ENCODE measurements around the gene POLR1A. TPM values are rescaled to one million over a fixed set of nuclear protein-coding genes. Genes with fewer than 3 reads are reported as not detected.
"Not testable (repeated sequence)": the region's sequence is repeated elsewhere in the genome, so short reads cannot be mapped to it uniquely, and the experiment has no call there.

POLR1A gene
- total and polyA plus RNA-seq, 4 donors = 5.5 to 39.1 (median 9.7) TPM

DNA sequence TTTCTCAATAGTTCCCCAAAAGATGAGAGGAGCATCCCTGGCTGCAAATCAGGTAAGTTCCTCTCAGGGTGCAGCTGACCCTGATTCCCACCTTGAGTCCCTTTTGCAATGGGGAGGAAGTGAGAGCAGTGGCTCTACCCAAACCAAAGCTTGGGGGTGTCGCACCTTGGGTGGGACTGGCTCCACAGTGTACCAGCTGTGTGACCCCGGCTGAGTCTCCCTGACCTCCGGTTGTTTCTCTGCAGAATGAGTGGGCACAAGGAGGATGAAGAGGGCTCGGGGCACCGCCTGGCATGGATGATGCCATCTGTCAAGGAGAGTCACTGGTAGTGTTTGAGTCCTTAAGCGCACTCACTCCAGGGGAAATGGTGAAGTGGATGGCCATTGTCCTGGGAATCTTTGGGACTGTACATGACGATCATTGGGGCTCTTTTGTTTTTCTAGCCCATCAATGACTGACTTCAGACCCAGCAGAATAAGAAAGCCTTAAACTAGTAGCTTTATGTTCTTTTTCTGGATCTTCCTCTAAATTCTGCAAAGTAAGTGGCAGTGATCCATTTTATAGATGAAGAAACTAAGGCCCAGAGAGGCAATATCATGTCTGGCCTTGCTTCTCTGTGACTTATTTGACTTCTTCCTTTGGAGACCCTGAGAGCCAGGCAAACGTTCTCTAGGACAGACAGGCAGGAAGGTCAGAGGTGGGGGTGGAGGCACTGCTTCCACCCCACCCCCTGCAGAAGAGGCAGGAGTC lies 110.6 kb downstream of the POLR1A start:
- Histone ChIP-seq H3K4me1 (ENCODE audit: control insufficient read depth in 5 of 5, insufficient read depth in 5 of 5, low read length in 5 of 5) (peaks cover 0 to 41% (median 30%) of the 10 kb centered on the region in 5 donors), H3K36me3 (ENCODE audit: control insufficient read depth in 4 of 4, insufficient read depth in 4 of 4, low read length in 4 of 4) (no peaks in the 10 kb centered on the region), H3K9ac (ENCODE audit: insufficient read depth in 1 of 2, low read length in 2 of 2) (no peak overlapping the region), H3K27me3 (ENCODE audit: control insufficient read depth in 3 of 3, insufficient read depth in 3 of 3, low read length in 2 of 3) (no peaks in the 10 kb centered on the region), H3K9me3 (ENCODE audit: control insufficient read depth in 4 of 4, insufficient read depth in 3 of 4, low read length in 3 of 4) (peaks cover 0 to 1% (median 0%) of the 10 kb centered on the region in 4 donors), H3K27ac (ENCODE audit: low read depth in 1 of 2, low read length in 1 of 2) (no peak overlapping the region), H3K4me3 (no peak overlapping the region)
- ATAC-seq (ENCODE audit: insufficient read depth, low FRiP score) (no peak), DNase-seq (no peak)
- TF ChIP-seq, protein P1, sequence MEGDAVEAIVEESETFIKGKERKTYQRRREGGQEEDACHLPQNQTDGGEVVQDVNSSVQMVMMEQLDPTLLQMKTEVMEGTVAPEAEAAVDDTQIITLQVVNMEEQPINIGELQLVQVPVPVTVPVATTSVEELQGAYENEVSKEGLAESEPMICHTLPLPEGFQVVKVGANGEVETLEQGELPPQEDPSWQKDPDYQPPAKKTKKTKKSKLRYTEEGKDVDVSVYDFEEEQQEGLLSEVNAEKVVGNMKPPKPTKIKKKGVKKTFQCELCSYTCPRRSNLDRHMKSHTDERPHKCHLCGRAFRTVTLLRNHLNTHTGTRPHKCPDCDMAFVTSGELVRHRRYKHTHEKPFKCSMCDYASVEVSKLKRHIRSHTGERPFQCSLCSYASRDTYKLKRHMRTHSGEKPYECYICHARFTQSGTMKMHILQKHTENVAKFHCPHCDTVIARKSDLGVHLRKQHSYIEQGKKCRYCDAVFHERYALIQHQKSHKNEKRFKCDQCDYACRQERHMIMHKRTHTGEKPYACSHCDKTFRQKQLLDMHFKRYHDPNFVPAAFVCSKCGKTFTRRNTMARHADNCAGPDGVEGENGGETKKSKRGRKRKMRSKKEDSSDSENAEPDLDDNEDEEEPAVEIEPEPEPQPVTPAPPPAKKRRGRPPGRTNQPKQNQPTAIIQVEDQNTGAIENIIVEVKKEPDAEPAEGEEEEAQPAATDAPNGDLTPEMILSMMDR (IDR thresholded peaks at IDR 0.05; ENCODE audit: control extremely low read depth, extremely low read depth) = no peak
- WGBS, 2 donors = 79 to 82% methylated on average over 8 of the region's 8 CpGs

DNA sequence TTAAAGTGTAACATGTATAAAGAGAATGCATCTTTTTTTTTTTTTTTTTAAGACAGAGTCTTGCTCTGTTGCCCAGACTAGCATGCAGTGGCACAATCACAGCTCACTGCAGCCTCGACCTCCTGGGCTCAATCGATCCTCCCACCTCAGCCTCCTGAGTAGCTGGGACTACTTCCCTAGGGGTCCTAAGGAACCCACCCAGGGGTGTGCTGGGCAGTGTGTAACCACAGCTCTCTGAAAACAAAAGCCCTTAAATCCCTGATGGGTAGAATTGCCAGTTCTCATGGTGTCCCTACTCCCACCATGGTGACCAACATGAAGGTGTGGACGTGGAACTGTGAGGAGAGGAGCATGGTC lies 111.3 kb downstream of the POLR1A start:
- H3K9me3 ChIP-seq (ENCODE audit: control insufficient read depth in 4 of 4, insufficient read depth in 3 of 4, low read length in 3 of 4) = no peaks in the 10 kb centered on the region
- H3K4me3 ChIP-seq = no peak overlapping the region
- 67 to 75% methylated on average over 3 of the region's 3 CpGs for WGBS, 2 donors
- ATAC-seq (ENCODE audit: insufficient read depth, low FRiP score) (no peak), DNase-seq (no peak)
- no peaks in the 10 kb centered on the region for H3K27me3 ChIP-seq (ENCODE audit: control insufficient read depth in 3 of 3, insufficient read depth in 3 of 3, low read length in 2 of 3)
- H3K9ac ChIP-seq (ENCODE audit: insufficient read depth in 1 of 2, low read length in 2 of 2) = no peak overlapping the region
- peaks cover 0 to 35% (median 26%) of the 10 kb centered on the region in 5 donors for H3K4me1 ChIP-seq (ENCODE audit: control insufficient read depth in 5 of 5, insufficient read depth in 5 of 5, low read length in 5 of 5)
- peak overlapping the region in 1 of 2 donors; percentile 12 for H3K27ac ChIP-seq (ENCODE audit: low read depth in 1 of 2, low read length in 1 of 2)
- TF ChIP-seq, protein P1 (IDR thresholded peaks at IDR 0.05; ENCODE audit: control extremely low read depth, extremely low read depth) = no peak
- H3K36me3 ChIP-seq (ENCODE audit: control insufficient read depth in 4 of 4, insufficient read depth in 4 of 4, low read length in 4 of 4) = no peaks in the 10 kb centered on the region

GRCh38 chr2:85992611-85993010 lies 113.1 kb downstream of the POLR1A start:
- Histone ChIP-seq H3K4me1 (ENCODE audit: control insufficient read depth in 5 of 5, insufficient read depth in 5 of 5, low read length in 5 of 5) (peaks cover 0 to 24% (median 19%) of the 10 kb centered on the region in 5 donors), H3K27ac (ENCODE audit: low read depth in 1 of 2, low read length in 1 of 2) (no peak overlapping the region), H3K4me3 (no peak overlapping the region), H3K36me3 (ENCODE audit: control insufficient read depth in 4 of 4, insufficient read depth in 4 of 4, low read length in 4 of 4) (no peaks in the 10 kb centered on the region), H3K27me3 (ENCODE audit: control insufficient read depth in 3 of 3, insufficient read depth in 3 of 3, low read length in 2 of 3) (no peaks in the 10 kb centered on the region), H3K9ac (ENCODE audit: insufficient read depth in 1 of 2, low read length in 2 of 2) (no peak overlapping the region), H3K9me3 (ENCODE audit: control insufficient read depth in 4 of 4, insufficient read depth in 3 of 4, low read length in 3 of 4) (no peaks in the 10 kb centered on the region)
- ATAC-seq (ENCODE audit: insufficient read depth, low FRiP score) (no peak), DNase-seq (no peak)
- TF ChIP-seq, protein P1 (IDR thresholded peaks at IDR 0.05; ENCODE audit: control extremely low read depth, extremely low read depth) = no peak

- H3K4me1 ChIP-seq (ENCODE audit: control insufficient read depth in 5 of 5, insufficient read depth in 5 of 5, low read length in 5 of 5) = peaks cover 0 to 18% (median 14%) of the 10 kb centered on the region in 5 donors
- 98 to 99% methylated on average over 9 of the region's 9 CpGs for WGBS, 2 donors
- not testable (repeated sequence) for H3K27me3 ChIP-seq (ENCODE audit: control insufficient read depth in 3 of 3, insufficient read depth in 3 of 3, low read length in 2 of 3); H3K9me3 ChIP-seq (ENCODE audit: control insufficient read depth in 4 of 4, insufficient read depth in 3 of 4, low read length in 3 of 4); DNase-seq; ATAC-seq (ENCODE audit: insufficient read depth, low FRiP score); H3K4me3 ChIP-seq; H3K27ac ChIP-seq (ENCODE audit: low read depth in 1 of 2, low read length in 1 of 2); H3K9ac ChIP-seq (ENCODE audit: insufficient read depth in 1 of 2, low read length in 2 of 2); H3K36me3 ChIP-seq (ENCODE audit: control insufficient read depth in 4 of 4, insufficient read depth in 4 of 4, low read length in 4 of 4)
Observed at GRCh38 chr2:85992053-85992452, 113.6 kb downstream of the POLR1A start.

Measured in lung (tissue), 12 donors.